Activated T-cell treated with anti-CD3 and anti-CD28 coated beads for 4 hours (primary cell): Measurements from ENCODE around the gene MZT2B.
"Not testable (repeated sequence)": the region's sequence is repeated elsewhere in the genome, so short reads cannot be mapped to it uniquely, and the experiment has no call there.

Experiments used
- DNase-seq: peaks from one replicate; pipeline ENCODE4 v3.0.0-alpha.2; 2020

Gene MZT2B

GRCh38 chr2:130220505-130220904 lies 38.4 kb downstream of the MZT2B start:
- not testable (repeated sequence) for DNase-seq

- DNase-seq: not testable (repeated sequence)
Observed at GRCh38 chr2:130222523-130222922, 40.5 kb downstream of the MZT2B start.

GRCh38 chr2:130228005-130228404 lies 45.9 kb downstream of the MZT2B start:
- not testable (repeated sequence) for DNase-seq

GRCh38 chr2:130228467-130229160 lies 46.6 kb downstream of the MZT2B start:
- DNase-seq: not testable (repeated sequence)

GRCh38 chr2:130229161-130229510 lies 47.1 kb downstream of the MZT2B start:
- DNase-seq: not testable (repeated sequence)

GRCh38 chr2:130230376-130230775 lies 48.3 kb downstream of the MZT2B start:
- not testable (repeated sequence) for DNase-seq

GRCh38 chr2:130230907-130231306 lies 48.8 kb downstream of the MZT2B start:
- DNase-seq: not testable (repeated sequence)

- DNase-seq: no peak
Observed at GRCh38 chr2:130231656-130232055, 49.6 kb downstream of the MZT2B start.

- not testable (repeated sequence) for DNase-seq
Observed at GRCh38 chr2:130233066-130233465, 51.0 kb downstream of the MZT2B start.

GRCh38 chr2:130239581-130239980 lies 57.5 kb downstream of the MZT2B start:
- DNase-seq: not testable (repeated sequence)
